Fibroblast of pulmonary artery (primary cell): ENCODE measurements around the gene GPR180.

ENCODE experiments used
- DNase-seq: peaks from one replicate; pipeline ENCODE4 v3.0.0-alpha.2; 2010; ENCODE audit warnings: low read depth
- H3K4me3 ChIP-seq: replicated peaks from 2 replicates; pipeline ENCODE4 v1.5.1; 2011; ENCODE audit warnings: low read depth, mild to moderate bottlenecking, control low read depth, low read length, moderate library complexity
- CTCF ChIP-seq: IDR thresholded peaks from 2 replicates; pipeline ENCODE4 v1.5.1; 2011; ENCODE audit warnings: mild to moderate bottlenecking, control low read depth, low read length, inconsistent platforms; ENCODE audit errors: missing control alignments

GPR180 gene

GRCh38 chr13:94595950-94596574 is 5.6 kb upstream of the GPR180 start, which contains the start of gene TGDS:
Gene TGDS (minus strand): TSS chr13:94596152. CDS start chr13:94596136, 16 bp downstream.
- TF ChIP-seq CTCF = peak; percentile 2
- H3K4me3 ChIP-seq = peak within 1 kb of the TSS; percentile 96
- peak; percentile 93 for DNase-seq

- H3K4me3 ChIP-seq = peak overlapping the region; percentile 96
- DNase-seq = no peak
- TF ChIP-seq CTCF = no peak
Measured at GRCh38 chr13:94596575-94596971, 5.1 kb upstream of the GPR180 start.

- no peak for DNase-seq
- no peak for TF ChIP-seq CTCF
- no peak overlapping the region for H3K4me3 ChIP-seq
Measured at GRCh38 chr13:94598281-94598680, 3.4 kb upstream of the GPR180 start.

- no peak for DNase-seq
- H3K4me3 ChIP-seq = no peak overlapping the region
- no peak for TF ChIP-seq CTCF
Measured at GRCh38 chr13:94599877-94600276, 1.8 kb upstream of the GPR180 start.

- no peak for TF ChIP-seq CTCF
- DNase-seq = peak; percentile 6
- H3K4me3 ChIP-seq = peak overlapping the region; percentile 83
Measured at GRCh38 chr13:94602467-94602866, 810 bp downstream of the GPR180 start.

- H3K4me3 ChIP-seq = no peak overlapping the region
- no peak for DNase-seq
- no peak for TF ChIP-seq CTCF
Measured at GRCh38 chr13:94607056-94607455, 5.4 kb downstream of the GPR180 start.

- DNase-seq = no peak
- H3K4me3 ChIP-seq = no peak overlapping the region
- TF ChIP-seq CTCF = no peak
Measured at GRCh38 chr13:94607939-94608338, 6.3 kb downstream of the GPR180 start.
